ENCODE data around the gene STXBP5L.
"Not testable (repeated sequence)": the region's sequence is repeated elsewhere in the genome, so short reads cannot be mapped to it uniquely, and the experiment has no call there.

STXBP5L gene

GRCh38 chr3:121231872-121232271 is 323.9 kb downstream of the STXBP5L start:
- no peak for DNase-seq (ENCODE audit: low spot score)

DNA sequence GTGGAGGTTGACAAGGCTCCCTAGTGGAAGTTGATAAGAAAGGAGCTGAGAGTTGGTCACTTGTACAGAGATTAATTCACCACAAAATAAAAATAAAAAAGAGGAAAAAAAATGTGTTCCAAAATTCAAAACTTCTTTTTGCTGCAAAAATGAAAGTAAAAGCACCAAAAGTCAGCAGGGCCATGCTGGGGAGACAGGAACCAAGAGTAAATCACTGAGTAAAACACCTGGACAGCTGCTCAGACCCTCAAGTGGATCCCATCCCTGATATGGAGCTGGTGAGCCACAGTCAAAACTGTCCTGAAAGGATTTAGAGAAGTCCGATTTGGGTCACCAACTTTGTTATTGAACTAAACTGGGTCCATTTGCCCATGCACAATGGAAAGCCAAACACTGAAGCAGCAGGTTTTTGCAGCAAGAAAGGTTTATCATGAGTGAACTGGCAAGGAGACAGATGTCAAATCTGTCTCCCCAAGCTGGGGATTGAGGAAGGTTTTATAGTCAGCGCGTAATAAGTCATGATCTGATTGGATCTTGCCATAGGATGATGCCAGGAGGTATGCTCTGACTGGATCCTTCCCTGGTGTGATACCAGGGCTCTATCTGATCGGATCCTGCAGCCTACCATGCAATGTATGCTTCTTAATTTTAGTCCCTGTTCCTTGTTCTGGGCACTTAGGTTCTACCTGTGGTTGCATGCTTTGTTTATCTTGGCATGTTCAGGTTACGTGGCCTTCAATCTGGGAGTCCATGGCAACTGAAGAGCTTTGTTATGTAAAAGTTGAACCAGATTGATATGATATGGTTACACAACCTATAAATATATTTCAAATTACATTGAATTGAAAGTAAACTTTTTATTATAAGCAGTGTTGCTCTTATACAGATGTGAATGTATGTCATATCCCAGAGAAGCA is 324.6 kb downstream of the STXBP5L start:
- DNase-seq (ENCODE audit: low spot score): no peak

- no peak for DNase-seq (ENCODE audit: low spot score)
Measured at GRCh38 chr3:121243208-121243607, 335.2 kb downstream of the STXBP5L start.

DNA sequence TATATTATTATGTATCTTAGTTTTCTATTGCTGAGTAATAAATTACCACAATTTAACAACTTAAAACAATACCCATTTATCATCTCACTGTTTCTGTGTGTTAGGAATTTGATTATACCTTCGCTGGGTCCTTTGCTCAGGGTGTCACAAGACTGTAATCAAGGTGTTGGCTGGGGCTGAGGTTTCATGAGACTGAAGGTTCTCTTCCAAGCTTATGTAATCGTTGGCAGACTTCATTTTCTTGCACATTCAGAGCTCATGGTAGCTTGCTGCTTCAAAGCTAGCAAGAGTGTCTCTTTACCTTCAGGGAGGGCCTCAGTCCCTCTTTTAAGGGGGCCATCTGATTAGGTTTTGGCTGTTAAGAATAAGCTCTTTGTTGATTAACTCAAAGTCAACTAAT is 344.7 kb downstream of the STXBP5L start:
- DNase-seq (ENCODE audit: low spot score): no peak

DNA sequence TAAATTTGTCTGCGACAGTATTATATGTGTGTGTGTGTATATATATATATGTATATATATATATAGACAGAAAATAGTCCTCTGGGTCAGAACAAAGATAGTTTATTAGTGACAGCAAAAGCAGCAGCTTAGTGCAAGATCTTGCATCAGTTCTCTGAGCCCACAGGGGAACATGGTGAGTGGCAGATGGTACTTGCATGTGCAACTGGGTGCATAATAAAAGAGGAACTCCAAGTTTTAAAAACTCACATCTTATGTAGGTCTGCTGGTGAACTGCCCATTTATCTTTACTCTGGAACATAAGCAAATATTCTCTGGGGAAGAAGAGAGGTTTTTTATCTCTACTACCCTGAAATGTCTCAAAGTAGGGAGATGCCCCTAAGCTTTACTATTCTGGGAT is 361.4 kb downstream of the STXBP5L start:
- DNase-seq (ENCODE audit: low spot score): no peak

GRCh38 chr3:121274411-121274810 is 366.4 kb downstream of the STXBP5L start:
- DNase-seq (ENCODE audit: low spot score): no peak

DNA sequence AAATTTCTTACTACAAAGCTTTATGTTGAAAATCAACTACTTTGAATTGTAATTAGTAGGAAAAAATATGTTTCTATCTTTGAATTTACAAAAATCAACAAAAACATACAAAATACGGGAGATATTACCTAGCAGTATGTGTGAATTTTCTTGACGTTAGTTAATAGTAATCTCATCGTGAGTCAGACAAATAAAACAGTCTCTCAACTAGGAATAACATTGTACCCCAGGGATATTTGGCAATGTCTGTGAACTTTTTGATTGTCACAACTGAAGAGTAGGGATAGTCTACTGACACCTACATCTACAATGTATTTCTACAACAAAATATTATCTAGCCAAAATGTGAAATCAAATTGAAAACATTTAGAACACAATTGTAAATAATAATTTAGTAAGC is 387.4 kb downstream of the STXBP5L start:
- no peak for DNase-seq (ENCODE audit: low spot score)

DNA sequence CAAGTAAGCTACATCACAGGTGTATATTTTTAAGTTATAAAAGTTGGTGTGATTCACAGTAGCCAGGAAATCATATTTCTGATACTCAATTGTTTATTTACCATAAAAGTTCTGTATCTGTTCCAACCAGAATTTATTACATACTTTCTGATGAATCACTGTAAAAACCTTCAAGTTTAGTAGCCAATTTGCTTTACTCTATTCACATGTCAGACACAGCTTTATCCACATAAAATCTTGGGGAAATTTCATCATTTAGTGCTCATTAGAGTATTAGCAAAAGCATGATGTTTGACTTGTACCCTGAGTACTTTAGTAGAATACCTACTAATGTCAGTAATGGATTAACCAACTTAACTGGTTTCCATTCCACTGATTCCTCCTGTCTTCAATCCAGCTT is 388.0 kb downstream of the STXBP5L start:
- DNase-seq (ENCODE audit: low spot score): no peak

DNA sequence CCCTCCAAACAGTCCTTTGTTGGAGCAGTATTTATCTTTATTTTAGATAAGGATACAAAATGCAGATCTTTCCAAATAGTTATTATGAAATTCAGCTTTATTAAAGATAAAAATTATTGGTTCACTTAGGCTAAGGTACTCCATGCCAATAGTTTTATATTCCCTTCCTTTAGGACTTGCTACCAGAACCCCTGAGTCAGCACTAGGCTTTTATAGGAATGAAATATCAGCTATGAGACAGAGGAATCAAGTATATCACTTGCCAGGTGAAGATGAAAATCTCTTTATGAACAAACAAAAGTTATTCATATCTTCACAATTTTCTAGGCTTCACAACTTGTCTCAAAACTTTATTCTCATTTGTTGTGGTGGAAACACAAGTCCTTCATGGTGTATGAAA is 416.3 kb downstream of the STXBP5L start:
- DNase-seq (ENCODE audit: low spot score): no peak

GRCh38 chr3:121330118-121330517 is 422.1 kb downstream of the STXBP5L start:
- DNase-seq (ENCODE audit: low spot score): no peak

DNA sequence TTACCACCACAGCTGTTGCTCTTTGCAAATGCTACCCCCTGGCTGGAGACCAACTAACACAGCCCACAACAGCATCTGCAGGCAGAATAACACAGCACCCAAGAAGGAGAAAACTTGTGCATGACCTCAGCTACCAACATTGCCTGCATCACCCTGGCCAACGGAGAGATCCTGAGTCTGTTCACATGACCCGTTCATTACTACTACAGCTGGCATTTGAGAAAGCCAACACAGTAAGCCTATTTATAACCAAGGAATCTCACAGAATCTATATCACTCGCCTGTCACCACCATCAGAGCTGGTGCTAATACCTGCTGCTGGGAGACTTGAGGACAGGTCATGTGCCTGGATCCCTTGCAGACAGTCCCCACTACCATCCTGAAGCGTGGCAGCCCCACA is 422.6 kb downstream of the STXBP5L start:
- DNase-seq (ENCODE audit: low spot score): no peak

GRCh38 chr3:121355960-121356359 is 448.0 kb downstream of the STXBP5L start:
- DNase-seq (ENCODE audit: low spot score): not testable (repeated sequence)

- no peak for DNase-seq (ENCODE audit: low spot score)
Measured at GRCh38 chr3:121362035-121362734, 454.2 kb downstream of the STXBP5L start.

DNA sequence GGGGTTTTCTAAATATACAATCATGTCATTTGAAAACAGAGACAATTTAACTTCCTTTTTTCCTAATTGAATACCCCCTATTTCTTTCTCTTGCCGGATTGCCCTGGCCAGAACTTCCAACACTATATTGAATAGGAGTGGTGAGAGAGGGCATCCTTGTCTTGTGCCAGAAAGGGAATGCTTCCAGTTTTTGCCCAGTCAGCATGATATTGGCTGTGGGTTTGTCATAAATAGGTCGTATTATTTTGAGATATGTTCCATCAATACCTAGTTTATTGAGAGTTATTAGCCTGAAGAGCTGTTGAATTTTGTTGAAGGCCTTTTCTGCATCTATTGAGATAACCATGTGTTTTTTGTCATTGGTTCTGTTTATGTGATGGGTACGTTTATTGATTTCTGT is 480.3 kb downstream of the STXBP5L start:
- not testable (repeated sequence) for DNase-seq (ENCODE audit: low spot score)

GRCh38 chr3:121395967-121396366 is 488.0 kb downstream of the STXBP5L start:
- DNase-seq (ENCODE audit: low spot score): not testable (repeated sequence)

- DNase-seq (ENCODE audit: low spot score): not testable (repeated sequence)
Measured at GRCh38 chr3:121398051-121398450, 490.0 kb downstream of the STXBP5L start.

- DNase-seq (ENCODE audit: low spot score): no peak
Measured at GRCh38 chr3:121399820-121400219, 491.8 kb downstream of the STXBP5L start.

DNA sequence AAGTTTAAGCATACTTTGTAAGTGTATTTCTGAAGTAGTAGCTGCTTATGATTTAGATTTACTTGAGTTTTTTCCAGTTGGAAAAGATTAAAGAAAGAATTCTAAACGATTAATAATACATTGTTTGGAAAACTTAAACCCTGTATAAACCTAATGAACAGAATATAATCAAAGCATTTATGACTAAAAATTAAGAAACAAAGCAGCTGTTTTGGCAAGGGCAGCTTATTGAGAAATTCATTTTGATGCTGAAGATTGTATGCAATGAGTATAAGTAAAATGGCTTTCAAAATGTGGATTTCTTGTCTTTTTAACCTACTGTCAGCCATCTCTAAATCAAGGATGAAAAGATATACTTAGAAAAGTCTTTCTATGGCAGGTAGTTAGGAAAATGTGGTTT is 497.6 kb downstream of the STXBP5L start:
- DNase-seq (ENCODE audit: low spot score): no peak

- no peak for DNase-seq (ENCODE audit: low spot score)
Measured at GRCh38 chr3:121411523-121411922, 503.5 kb downstream of the STXBP5L start.

DNA sequence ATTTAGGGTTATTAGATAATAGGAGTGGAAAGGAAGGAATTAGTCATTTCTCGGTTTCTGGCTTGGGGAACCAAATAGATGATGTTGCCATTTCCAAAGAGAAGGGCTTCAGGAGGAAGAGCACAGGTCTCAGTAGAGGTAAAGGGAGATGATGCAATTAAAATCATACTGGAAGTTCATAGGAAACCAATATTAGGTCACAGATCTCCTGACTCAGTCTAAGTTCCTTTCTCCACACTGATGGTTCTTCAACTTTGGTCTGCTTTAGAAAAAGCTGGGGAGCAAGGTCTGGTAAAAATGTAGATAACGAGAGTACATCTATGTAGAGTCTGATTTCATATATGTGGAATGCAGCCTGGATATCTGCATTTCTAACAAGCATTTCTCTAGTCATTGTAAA is 506.9 kb downstream of the STXBP5L start:
- no peak for DNase-seq (ENCODE audit: low spot score)

DNA sequence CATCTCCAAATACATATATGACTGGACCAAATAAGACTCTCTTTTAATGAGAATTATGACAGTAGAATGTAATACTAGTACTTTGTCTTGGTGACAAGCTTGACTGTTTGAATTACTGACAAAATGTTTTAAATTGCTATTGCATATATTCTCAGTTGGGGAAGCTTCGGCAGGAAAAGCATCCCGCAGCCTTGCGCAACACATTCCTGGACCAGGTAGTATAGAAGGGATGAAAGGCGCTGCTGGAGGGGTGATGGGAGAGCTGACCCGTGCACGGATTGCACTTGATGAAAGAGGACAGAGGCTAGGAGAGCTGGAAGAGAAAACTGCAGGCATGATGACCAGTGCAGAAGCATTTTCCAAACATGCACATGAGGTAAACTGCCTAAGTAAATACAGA is 510.2 kb downstream of the STXBP5L start:
- DNase-seq (ENCODE audit: low spot score): no peak

- no peak for DNase-seq (ENCODE audit: low spot score)
Measured at GRCh38 chr3:121424549-121424948, 516.5 kb downstream of the STXBP5L start.

- no peak for DNase-seq (ENCODE audit: low spot score)
Measured at GRCh38 chr3:121430664-121431215, 522.7 kb downstream of the STXBP5L start.

Measured in iPS-NIHi11 (cell line).